Motor neuron (in vitro differentiated cells): ENCODE data around the gene TSPYL4. TPM values are rescaled to one million over a fixed set of nuclear protein-coding genes. Genes with fewer than 3 reads are reported as not detected.
"Not testable (repeated sequence)": the region's sequence is repeated elsewhere in the genome, so short reads cannot be mapped to it uniquely, and the experiment has no call there.

Experiments used
- ATAC-seq, 8 experiments: fragments of 200-7000 bp; cut with Tn5 transposase; replicated peaks in 6 of 8; 2 replicates each; pipeline ENCODE4 v1.8.0; 2021; ENCODE audit warnings: mild to moderate bottlenecking in 8 of 8, moderate library complexity in 8 of 8
- H3K27ac ChIP-seq, 2 donors: fragments of 250-450 bp; sonication (Bioruptor Pico); 2 replicates each; pipeline ENCODE4 v1.9.0; 2021; ENCODE audit warnings: antibody characterized with exemption in 2 of 2, mild to moderate bottlenecking in 2 of 2, moderate library complexity in 1 of 2
- H3K4me1 ChIP-seq, 2 donors: fragments of 250-450 bp; sonication (Bioruptor Pico); replicated peaks in 1 of 2; 2 replicates each; pipeline ENCODE4 v1.6.1; 2021; ENCODE audit warnings: antibody characterized with exemption in 2 of 2, mild to moderate bottlenecking in 2 of 2, moderate library complexity in 1 of 2
- H3K4me3 ChIP-seq, 5 donors: fragments of 250-450 bp; sonication (Bioruptor Pico); 2 replicates each; pipeline ENCODE4 v1.9.0; 2021; ENCODE audit warnings: antibody characterized with exemption in 5 of 5, mild to moderate bottlenecking in 5 of 5, moderate library complexity in 4 of 5
- WGBS, 10 experiments: fragments of 450-650 bp; shearing (Covaris generic); methylation state at CpG; one replicate each; pipeline ENCODE4 v1.0.0; 2022; 5-methylcytosine and 5-hydroxymethylcytosine counted together
- in situ Hi-C, 9 experiments: fragments of 400-800 bp; cut with MboI; loops; one replicate each; pipeline ENCODE4 v1.15.0; 2021; ENCODE audit warnings: low sequenced_read_pairs in 9 of 9, low pct_unique_long_range_greater_than_20kb in 2 of 9; ENCODE audit not compliant: unreplicated experiment in 9 of 9
- total RNA-seq, 8 experiments: library from RNA; unstranded; fragments of 300-600 nt; gene quantifications; 2 replicates each; pipeline versions ENCODE4 v1.2.3 to v1.2.4, GENCODE V29; 2022

TSPYL4 gene
- total RNA-seq, 8 experiments from 2014 or later = 17.2 to 78.0 (median 60.3) TPM

- H3K27ac ChIP-seq, H3K4me3 ChIP-seq, ATAC-seq, H3K4me1 ChIP-seq: not testable (repeated sequence)
- in situ Hi-C loops = loop anchor here in 5 of 9 experiments (25.0 kb wide), 3 partner anchors 152 to 277 kb away; partner anchors contain the start of genes CALHM4 (in 3 of the 5), RWDD1 (in 3 of the 5) and TRAPPC3L (in 2 of the 5)
- 80 to 100% (median 98%) methylated on average over 1 to 3 of the region's 4 CpGs; no CpG with 5 or more reads in 4 of the 10 experiments for WGBS, 10 experiments
Observed at GRCh38 chr6:116284984-116285383, 31.1 kb upstream of the TSPYL4 start.

DNA sequence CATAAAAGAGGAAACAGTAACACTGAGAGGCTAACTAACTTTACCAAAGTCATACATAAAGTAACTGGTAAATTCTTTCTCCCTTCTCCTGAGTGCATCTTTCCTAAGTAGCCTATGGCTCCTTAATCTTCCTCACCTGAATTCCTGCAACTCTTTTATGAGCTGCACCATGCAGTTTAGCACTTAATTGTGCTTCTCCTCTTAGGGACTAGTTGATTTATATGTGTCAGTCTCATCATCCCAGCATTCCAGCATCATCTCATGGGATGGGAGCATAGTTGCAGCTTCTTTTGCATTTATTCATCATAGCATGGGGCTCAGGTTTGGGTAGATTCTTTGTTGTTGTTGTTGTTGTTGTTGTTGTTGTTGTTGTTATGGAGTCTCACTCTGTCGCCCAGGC, 29.3 kb upstream of the TSPYL4 start:
- in situ Hi-C loops = loop anchor here in 5 of 9 experiments (25.0 kb wide), 3 partner anchors 154 to 279 kb away; partner anchors contain the start of genes CALHM4 (in 3 of the 5), RWDD1 (in 3 of the 5) and TRAPPC3L (in 2 of the 5)
- peaks cover under 1 to 6% of the 10 kb centered on the region in 2 donors for H3K4me1 ChIP-seq
- H3K27ac ChIP-seq = no peak overlapping the region
- no peak for ATAC-seq
- WGBS, 10 experiments = 80 to 100% methylated on average over 1 of the region's 1 CpG; no CpG with 5 or more reads in 8 of the 10 experiments
- H3K4me3 ChIP-seq = no peak overlapping the region

DNA sequence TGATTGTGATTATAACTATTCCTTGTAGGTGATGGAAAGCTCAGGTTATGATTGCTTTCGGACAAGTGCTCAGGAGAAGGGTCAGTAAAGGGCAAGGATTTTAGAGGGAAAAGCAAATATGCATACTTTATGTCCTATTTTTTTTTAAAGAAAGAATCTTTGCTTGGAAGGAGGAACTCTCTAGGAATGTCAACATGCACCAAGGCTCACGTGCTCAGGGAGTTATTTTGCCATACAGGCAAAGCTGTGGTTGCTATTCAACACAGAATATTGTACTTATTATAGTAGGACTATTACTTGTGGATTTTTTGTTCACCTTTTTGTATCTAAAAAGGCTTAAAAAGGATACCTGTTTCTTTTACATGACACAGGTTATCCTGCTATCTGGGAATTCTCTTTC, 28.8 kb upstream of the TSPYL4 start:
- WGBS, 10 experiments = 45 to 100% (median 61%) methylated on average over 1 to 2 of the region's 2 CpGs; no CpG with 5 or more reads in 1 of the 10 experiments
- in situ Hi-C loops = loop anchor here in 5 of 9 experiments (25.0 kb wide), 3 partner anchors 155 to 280 kb away; partner anchors contain the start of genes CALHM4 (in 3 of the 5), RWDD1 (in 3 of the 5) and TRAPPC3L (in 2 of the 5)
- no peak for ATAC-seq
- H3K4me3 ChIP-seq = no peak overlapping the region
- no peak overlapping the region for H3K27ac ChIP-seq
- H3K4me1 ChIP-seq = peaks cover 6 to 10% of the 10 kb centered on the region in 2 donors

GRCh38 chr6:116280933-116281316, 27.1 kb upstream of the TSPYL4 start:
- WGBS, 10 experiments = 73 to 100% (median 96%) methylated on average over 1 to 5 of the region's 5 CpGs
- Histone ChIP-seq H3K27ac (no peak overlapping the region), H3K4me3 (peak overlapping the region in 3 of 5 donors; percentile 65 to 82 (median 68)), H3K4me1 (peaks cover 10 to 22% of the 10 kb centered on the region in 2 donors)
- in situ Hi-C loops = loop anchor here in 5 of 9 experiments (25.0 kb wide), 3 partner anchors 156 to 281 kb away; partner anchors contain the start of genes CALHM4 (in 3 of the 5), RWDD1 (in 3 of the 5) and TRAPPC3L (in 2 of the 5)
- no peak for ATAC-seq

DNA sequence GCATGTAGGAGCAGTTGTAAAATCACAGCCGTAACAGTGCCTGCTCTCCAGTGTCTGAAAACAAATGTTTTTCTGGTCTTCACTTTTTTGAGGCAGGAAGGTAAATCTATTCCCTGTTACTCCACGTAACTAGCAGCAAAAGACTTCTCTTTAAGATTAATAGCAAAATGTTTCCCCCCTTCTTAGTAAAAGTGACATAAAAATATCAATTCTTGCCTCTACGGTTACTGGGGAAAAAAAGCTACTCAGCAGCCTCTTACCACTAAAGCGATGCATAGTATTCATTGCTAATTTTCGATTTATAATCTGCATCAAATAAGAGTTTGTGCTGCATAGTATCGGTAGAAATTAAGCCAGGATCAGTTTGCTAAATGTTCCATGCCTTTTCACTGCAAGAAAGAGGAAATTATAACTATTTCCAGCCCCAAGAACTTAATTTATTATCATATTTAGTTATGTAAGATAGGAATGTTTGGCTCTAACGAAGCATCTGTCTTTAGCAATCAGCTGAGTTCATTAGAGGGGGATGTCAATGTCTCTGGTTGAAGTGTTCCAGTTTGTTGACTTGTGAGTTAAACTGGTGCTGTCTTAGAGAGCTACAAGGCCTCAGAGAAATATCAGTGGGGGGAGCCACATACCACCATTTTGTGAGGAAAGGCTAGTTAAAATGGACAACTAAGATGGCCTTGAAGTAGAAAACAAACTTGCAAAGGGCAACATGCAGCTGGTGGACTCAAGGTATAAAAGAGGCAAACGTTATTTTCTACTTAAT, 26.5 kb upstream of the TSPYL4 start:
- Histone ChIP-seq H3K27ac (peak overlapping the region; percentile 17 to 39), H3K4me1 (peaks cover 16 to 27% of the 10 kb centered on the region in 2 donors), H3K4me3 (peak overlapping the region; percentile 65 to 96 (median 82))
- ATAC-seq = no peak
- 10 to 34% (median 25%) methylated on average over 2 to 8 of the region's 8 CpGs for WGBS, 10 experiments
- in situ Hi-C loops = loop anchor here in 5 of 9 experiments (25.0 kb wide), 3 partner anchors 157 to 282 kb away; partner anchors contain the start of genes CALHM4 (in 3 of the 5), RWDD1 (in 3 of the 5) and TRAPPC3L (in 2 of the 5)

GRCh38 chr6:116279232-116280160, 25.6 kb upstream of the TSPYL4 start, which contains the start of gene TSPYL1:
TSS of gene TSPYL1 (minus strand) at chr6:116279930. CDS start at chr6:116279830, 100 bp downstream.
- Histone ChIP-seq H3K4me3 (peak within 1 kb of the TSS; percentile 65 to 96 (median 82)), H3K27ac (peak within 1 kb of the TSS; percentile 87 to 90), H3K4me1 (peaks cover 19 to 31% of the 10 kb centered on the region in 2 donors)
- 0 to 10% (median 0%) methylated on average over 1 to 26 of the region's 71 CpGs for WGBS, 10 experiments
- ATAC-seq = peak; percentile 92 to 99 (median 96)
- in situ Hi-C loops = loop anchor here in 5 of 9 experiments (25.0 kb wide), 3 partner anchors 158 to 283 kb away; partner anchors contain the start of genes CALHM4 (in 3 of the 5), RWDD1 (in 3 of the 5) and TRAPPC3L (in 2 of the 5)

DNA sequence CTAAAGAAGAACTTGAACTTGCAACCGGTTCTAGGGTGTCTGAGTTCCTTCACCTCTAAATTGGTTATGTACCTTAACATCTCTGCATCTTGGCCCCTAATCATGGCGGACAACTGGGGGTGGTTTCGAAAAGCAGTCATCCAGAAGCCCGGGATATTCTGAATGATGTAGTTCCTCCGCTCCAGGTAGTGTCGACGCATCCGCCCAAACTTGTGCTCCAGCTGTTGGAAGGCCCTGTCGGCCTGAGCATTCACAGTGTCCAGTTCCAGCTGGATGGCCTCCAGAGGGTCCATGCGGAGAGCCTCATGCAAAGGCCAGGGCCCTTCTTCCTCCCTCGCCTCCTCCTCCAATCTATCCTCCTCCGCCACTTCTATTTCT, 25.0 kb upstream of the TSPYL4 start:
- Histone ChIP-seq H3K4me1 (peaks cover 19 to 31% of the 10 kb centered on the region in 2 donors), H3K27ac (peak overlapping the region; percentile 87 to 90), H3K4me3 (peak overlapping the region; percentile 65 to 96 (median 82))
- in situ Hi-C loops = loop anchor here in 5 of 9 experiments (25.0 kb wide), 3 partner anchors 158 to 283 kb away; partner anchors contain the start of genes CALHM4 (in 3 of the 5), RWDD1 (in 3 of the 5) and TRAPPC3L (in 2 of the 5)
- WGBS, 10 experiments = 0 to 71% (median 26%) methylated on average over 1 to 11 of the region's 12 CpGs; no CpG with 5 or more reads in 3 of the 10 experiments
- peak; percentile 2 to 26 (median 12) for ATAC-seq

DNA sequence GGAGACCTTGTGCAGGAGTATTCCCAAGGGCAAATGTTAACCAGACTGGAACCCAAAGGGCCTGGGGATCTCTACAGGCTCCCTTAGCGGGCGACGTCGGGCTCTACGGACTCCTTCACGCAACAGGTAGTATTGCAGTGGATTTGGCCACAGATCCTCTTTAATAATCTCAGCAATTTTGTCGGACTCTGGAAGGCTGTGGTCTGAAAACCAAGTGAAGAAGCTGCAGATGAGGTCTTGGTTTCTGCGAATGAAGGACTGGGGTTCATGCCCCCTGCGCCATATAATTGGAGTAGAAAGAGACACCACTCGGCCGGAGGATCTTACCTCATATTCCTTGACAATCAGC, 24.6 kb upstream of the TSPYL4 start:
- peak overlapping the region; percentile 65 to 96 (median 82) for H3K4me3 ChIP-seq
- H3K4me1 ChIP-seq = peaks cover 19 to 31% of the 10 kb centered on the region in 2 donors
- in situ Hi-C loops = loop anchor here in 5 of 9 experiments (25.0 kb wide), 3 partner anchors 159 to 284 kb away; partner anchors contain the start of genes CALHM4 (in 3 of the 5), RWDD1 (in 3 of the 5) and TRAPPC3L (in 2 of the 5)

GRCh38 chr6:116277124-116277523, 23.2 kb upstream of the TSPYL4 start:
- Histone ChIP-seq H3K4me3 (peak overlapping the region; percentile 65 to 96 (median 82)), H3K4me1 (peaks cover 19 to 31% of the 10 kb centered on the region in 2 donors), H3K27ac (no peak overlapping the region)
- in situ Hi-C loops = loop anchor here in 5 of 9 experiments (25.0 kb wide), 3 partner anchors 160 to 285 kb away; partner anchors contain the start of genes CALHM4 (in 3 of the 5), RWDD1 (in 3 of the 5) and TRAPPC3L (in 2 of the 5)
- 5 to 72% (median 36%) methylated on average over 2 to 3 of the region's 3 CpGs; no CpG with 5 or more reads in 1 of the 10 experiments for WGBS, 10 experiments
- no peak for ATAC-seq

More for the DNA sequence above, 24.6 kb upstream of the TSPYL4 start:
- no peak overlapping the region for H3K27ac ChIP-seq
- ATAC-seq = no peak
- WGBS, 10 experiments = 40 to 100% (median 89%) methylated on average over 1 to 11 of the region's 11 CpGs; no CpG with 5 or more reads in 1 of the 10 experiments

GRCh38 chr6:116271149-116271708, 17.4 kb upstream of the TSPYL4 start:
- in situ Hi-C loops = loop anchor here in 2 of 9 experiments (25.0 kb wide), 2 partner anchors 266 to 291 kb away; partner anchors contain the start of genes CALHM4 (in 1 of the 2), RWDD1 (in 1 of the 2) and TRAPPC3L (in 1 of the 2)
- Histone ChIP-seq H3K4me1 (peaks cover 9 to 11% of the 10 kb centered on the region in 2 donors), H3K4me3 (no peak overlapping the region), H3K27ac (no peak overlapping the region)
- WGBS, 10 experiments = 17 to 40% (median 29%) methylated on average over 1 to 2 of the region's 2 CpGs; no CpG with 5 or more reads in 3 of the 10 experiments
- peak in 1 of 8 experiments; percentile 29 for ATAC-seq

- peak; percentile 62 to 87 (median 77) for ATAC-seq
- H3K27ac ChIP-seq = no peak overlapping the region
- in situ Hi-C loops = loop anchor here in 3 of 9 experiments (10.0 to 25.0 kb wide), 3 partner anchors 269 to 296 kb away; partner anchors contain the start of genes CALHM4 (in 1 of the 3), RWDD1 (in 1 of the 3) and TRAPPC3L (in 1 of the 3)
- 0 to 100% (median 33%) methylated on average over 1 to 3 of the region's 3 CpGs for WGBS, 10 experiments
- no peaks in the 10 kb centered on the region for H3K4me1 ChIP-seq
- no peak overlapping the region for H3K4me3 ChIP-seq
Observed at GRCh38 chr6:116268589-116269293, 14.9 kb upstream of the TSPYL4 start.
